Measurements from ENCODE around the gene PPP1R1B.
A peak's percentile ranks its signal among the peaks of the same experiment; 100 is the strongest.

The PPP1R1B gene

DNA sequence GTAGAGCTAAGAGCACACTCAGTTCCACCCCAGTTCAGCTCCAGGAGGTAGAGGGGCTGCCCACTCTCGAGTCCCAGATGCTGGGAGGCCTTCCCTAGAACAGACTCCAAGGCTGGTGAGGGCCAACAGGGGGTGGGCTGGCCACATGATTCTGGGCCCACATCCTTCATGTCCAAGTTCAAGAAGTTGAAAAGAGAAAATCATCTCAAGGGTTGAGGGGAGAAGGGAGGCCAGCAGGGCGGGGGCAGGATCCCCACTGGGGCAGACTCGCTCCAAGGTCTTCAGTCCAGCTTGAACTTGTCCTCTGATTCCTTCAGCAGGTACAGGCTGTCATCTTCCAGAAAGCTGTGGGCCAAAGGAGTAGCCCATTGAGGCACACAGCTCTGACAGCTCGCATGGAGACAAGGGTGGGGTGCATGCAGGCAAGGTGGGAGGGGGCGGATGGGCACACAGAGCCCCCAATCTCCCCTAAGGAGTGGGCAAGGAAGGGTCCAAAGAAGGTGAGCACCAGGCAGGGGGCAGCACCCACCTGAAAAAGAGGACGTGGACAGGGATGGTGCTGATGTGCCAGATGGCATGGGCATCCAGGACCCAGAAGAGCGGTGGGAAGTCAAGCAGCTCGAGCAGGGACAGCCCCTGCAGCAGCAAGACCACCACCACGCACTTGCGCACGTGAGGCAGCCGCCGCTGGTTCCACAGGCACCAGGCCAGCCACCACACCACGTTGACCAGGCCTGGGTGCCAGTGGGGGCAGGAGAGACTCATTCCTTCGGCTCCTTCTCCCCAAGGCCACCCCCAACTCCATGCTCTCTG lies 46.0 kb downstream of the PPP1R1B start:
- peak; percentile 2 for TF ChIP-seq CTCF (IDR thresholded peaks at IDR 0.05; ENCODE audit: low read depth, low read length)
- H3K4me3 ChIP-seq (ENCODE audit: low read depth, low read length): no peak overlapping the region
- no peak for DNase-seq (ENCODE audit: low read depth, low spot score)
- in situ Hi-C loops (cut with HindIII; ENCODE audit: low sequenced_read_pairs): no loop called here

DNA sequence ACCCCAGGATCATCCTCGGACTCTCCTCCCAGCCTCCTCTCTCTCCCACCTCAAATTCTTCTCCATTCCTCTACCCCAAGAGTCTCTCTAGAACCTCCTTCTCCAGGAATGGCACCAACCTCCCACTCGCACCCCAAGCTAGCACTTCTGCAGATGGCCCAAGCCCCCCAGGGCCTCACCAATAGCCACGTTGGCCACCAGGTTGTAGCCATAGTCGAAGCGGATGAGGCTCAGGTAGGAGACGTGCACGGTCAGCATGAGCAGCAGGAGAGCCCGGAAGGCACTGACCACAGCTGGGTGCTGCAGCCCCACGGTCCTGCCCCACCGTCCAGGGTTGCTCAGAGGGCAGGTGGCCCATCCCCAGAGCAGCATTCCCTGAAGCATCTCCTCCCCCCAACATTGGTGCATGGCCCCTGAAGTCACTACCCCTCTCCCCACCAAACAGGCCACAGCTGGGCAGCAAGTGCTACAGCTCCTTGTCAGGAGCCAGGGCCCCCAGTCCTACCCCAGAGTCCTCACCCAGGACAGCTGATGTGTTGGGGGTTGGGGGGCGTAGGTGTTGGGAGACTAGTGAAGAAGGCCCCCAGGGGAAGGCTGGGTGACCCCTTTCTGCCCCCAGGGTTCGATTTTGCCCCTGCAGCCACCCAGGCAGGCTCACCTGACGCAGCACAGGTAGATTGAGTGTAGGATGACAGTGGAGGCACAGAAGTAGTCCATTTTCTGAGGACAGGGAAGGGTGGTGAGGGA lies 46.8 kb downstream of the PPP1R1B start:
- no peak overlapping the region for H3K4me3 ChIP-seq (ENCODE audit: low read depth, low read length)
- in situ Hi-C loops (cut with HindIII; ENCODE audit: low sequenced_read_pairs): no loop called here
- DNase-seq (ENCODE audit: low read depth, low spot score): no peak
- no peak for TF ChIP-seq CTCF (IDR thresholded peaks at IDR 0.05; ENCODE audit: low read depth, low read length)

DNA sequence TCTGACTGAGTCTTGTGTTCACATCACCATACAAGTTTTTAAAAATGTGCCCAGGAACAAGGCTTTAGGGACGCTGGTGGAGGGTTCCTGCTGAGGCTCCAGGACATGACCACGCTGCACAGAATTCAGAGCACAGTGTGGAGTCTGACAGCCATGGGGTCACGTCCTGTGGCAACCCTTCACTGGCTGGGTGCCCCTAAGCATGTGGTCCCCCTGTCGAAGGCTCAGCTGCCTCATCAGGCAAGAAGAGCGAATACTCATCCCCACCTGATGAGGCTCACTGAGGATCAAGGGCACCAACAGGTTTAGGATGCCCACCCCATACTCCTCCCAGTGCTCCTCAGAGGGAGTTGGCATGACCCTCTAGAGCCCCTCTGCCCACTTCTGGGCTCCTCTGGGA lies 47.4 kb downstream of the PPP1R1B start:
- in situ Hi-C loops (cut with HindIII; ENCODE audit: low sequenced_read_pairs): no loop called here
- no peak overlapping the region for H3K4me3 ChIP-seq (ENCODE audit: low read depth, low read length)
- no peak for TF ChIP-seq CTCF (IDR thresholded peaks at IDR 0.05; ENCODE audit: low read depth, low read length)
- no peak for DNase-seq (ENCODE audit: low read depth, low spot score)

DNA sequence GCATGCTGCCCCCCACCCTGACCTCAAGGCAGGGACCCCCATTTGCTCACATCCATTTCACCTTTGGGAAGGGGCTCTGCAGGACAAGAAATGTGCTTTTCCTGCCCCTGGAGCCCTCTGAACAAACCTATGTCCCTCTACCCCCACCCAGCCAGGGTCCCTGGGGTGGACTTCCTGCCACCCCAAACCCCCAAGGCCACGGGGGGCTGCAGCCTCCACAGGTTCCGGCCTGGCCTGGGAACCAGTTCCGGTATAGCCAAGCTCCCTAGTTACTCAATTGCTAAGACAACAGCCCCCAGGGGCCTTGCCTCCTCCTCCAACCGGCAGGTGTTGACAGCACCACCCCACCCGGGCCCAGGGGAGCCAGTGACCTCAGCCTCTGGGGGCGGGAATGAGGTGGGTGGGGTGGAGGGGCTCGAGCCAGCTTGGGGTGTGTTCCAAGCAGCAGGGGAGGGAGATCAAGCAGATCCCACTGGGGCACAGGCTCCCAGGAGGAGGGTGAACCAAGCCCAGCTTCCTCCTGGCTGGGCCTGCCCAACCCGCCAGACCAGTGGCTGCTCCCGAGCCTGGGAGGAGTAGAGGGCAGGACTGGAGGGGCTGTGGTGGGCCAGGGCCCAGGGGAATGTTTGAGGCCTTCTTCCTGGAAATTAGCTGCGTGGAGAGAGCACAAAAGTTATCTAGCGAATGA lies 48.1 kb downstream of the PPP1R1B start:
- TF ChIP-seq CTCF (IDR thresholded peaks at IDR 0.05; ENCODE audit: low read depth, low read length): no peak
- no peak overlapping the region for H3K4me3 ChIP-seq (ENCODE audit: low read depth, low read length)
- no peak for DNase-seq (ENCODE audit: low read depth, low spot score)
- in situ Hi-C loops (cut with HindIII; ENCODE audit: low sequenced_read_pairs): no loop called here

DNA sequence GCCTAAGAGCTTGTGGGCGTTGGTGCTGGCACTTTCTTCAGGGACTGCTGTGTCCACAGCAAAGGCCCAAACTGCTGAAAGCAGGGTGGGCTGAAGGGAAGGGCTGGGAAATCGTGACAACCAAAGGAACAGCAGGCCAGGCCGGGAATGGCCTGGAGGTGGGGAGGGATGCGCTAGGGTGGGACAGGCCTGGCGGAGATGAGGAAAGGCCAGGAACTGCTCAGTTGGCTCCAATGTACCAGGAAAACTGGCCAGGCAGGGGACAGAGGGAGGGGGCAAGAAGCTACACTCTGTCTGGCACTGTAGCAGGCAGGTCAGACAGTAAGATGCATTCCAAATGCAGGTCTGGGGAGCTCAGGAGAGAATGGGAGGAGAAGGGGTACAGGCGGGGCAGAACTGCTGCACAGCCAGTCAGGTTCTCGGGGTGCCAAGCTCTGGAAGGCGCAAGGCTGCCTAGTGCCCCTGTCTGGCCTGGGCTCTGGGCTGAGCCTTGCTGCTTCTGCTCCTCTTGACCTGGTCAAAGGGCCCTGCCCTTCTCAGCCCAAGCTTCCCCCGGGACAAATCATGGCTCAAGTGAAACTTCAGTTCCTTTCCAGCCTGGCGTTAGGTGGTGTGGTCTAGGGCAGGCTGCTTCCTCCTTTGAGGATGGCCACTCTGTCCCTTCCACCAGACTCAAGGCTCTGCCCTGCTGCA lies 48.8 kb downstream of the PPP1R1B start:
- TF ChIP-seq CTCF (IDR thresholded peaks at IDR 0.05; ENCODE audit: low read depth, low read length): no peak
- in situ Hi-C loops (cut with HindIII; ENCODE audit: low sequenced_read_pairs): no loop called here
- DNase-seq (ENCODE audit: low read depth, low spot score): no peak
- H3K4me3 ChIP-seq (ENCODE audit: low read depth, low read length): no peak overlapping the region

DNA sequence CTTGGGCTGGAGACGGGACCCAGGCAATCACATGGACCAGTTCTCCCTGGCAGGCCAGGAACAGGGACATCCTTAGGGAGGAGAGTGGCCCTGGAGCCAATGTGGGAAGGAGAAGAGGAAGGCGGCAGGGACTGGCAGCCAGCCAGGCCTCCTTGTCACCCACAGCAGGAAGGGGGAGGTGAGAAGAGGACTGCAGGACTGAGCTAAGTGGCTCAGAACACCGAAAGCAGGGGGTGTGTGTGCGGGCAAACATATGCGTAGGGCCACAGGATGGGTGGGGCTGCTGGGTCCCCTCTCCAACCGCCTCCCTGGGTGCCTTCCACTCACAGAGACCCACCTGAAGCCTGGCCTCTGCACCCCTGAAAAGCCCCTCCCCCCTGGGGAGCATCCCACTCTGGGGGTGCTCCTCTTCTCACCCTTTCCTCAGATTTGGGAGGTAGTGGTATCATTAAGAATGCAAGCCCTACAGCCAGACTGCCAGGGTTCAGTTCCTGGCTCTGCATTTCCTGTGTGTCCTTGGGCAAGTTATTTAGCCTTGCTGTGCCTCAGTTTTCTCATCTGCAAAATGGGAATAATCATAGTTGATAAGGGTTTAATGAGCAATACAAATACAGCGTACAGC lies 49.6 kb downstream of the PPP1R1B start:
- in situ Hi-C loops (cut with HindIII; ENCODE audit: low sequenced_read_pairs): no loop called here
- TF ChIP-seq CTCF (IDR thresholded peaks at IDR 0.05; ENCODE audit: low read depth, low read length): no peak
- no peak for DNase-seq (ENCODE audit: low read depth, low spot score)
- no peak overlapping the region for H3K4me3 ChIP-seq (ENCODE audit: low read depth, low read length)
